ENCODE measurements around the gene REL.
A peak's percentile ranks its signal among the peaks of the same experiment; 100 is the strongest.

REL gene

DNA sequence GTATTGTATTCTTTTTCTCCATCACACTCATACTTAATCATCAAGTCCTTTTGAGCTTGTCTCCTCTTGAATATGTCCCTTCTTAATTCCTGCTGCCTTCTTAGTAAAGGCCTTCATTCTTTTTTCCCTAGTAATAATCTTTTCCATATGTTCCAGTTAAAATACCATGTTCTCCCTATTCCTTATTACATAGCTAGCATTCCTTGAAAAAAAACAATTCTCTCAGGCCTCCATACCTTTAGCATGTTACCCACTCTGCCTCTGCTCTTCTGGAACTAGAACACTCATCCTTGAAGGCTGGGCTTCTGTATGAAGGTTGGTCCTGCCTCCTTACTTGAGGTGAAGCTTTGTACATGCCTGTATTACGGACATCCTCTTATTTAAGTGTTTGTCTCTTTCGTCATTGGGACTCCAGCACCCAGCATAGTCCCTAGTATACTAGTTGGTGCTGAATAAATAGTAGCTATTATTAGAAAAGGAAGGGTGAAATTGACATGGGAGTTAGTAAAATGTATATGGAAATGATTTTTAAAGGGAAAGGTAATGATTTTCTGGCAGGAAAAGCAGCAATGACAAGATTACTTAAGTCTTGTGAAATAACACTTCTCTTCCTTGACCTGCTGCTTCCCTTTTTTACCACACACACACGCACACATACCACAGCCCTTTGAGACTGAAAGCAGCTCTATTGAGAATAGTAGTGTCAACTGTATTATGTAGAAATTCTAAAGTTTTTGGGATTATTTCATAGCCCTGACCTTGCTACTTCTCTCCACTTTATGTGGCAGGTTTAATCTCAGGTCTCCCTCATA is 45.6 kb downstream of the REL start:
- DNase-seq, result peak; percentile 80

DNA sequence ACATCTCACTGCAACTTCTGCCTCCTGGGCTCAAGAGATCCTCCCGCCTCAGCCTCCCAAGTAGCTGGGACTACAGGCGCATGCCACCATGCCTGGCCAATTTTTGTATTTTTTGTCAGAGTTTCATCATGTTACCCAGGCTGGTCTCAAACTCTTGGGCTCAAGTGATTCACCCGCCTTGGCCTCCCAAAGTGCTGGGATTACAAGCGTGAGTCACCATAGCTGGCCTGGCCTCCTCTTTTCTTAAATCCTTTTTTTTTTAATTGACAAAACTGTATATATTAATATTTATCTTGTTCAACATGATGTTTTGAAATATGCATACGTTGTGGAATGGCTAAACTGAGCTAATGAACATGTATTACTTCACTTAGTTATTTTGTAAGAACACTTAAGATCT is 50.7 kb downstream of the REL start:
- DNase-seq, result peak; percentile 35

DNA sequence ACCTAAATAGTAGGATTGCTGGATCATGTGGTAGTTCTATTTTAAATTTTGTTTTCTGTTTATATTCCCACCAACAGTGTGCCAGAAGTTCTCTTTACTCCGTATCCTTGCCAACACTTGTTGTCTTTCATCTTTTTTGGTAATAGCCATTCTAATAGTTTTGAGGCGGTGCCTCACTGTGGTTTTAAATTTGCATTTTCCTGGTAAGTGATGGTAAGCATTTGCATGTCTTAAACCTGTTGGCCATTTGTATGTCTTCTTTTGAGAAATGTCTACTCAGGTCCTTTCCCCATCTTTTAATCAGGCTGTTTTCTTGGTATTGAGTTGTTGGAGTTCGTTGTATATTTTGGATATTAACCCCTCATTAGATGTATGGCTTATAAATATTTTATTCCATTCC is 51.6 kb downstream of the REL start:
- DNase-seq, result no peak

DNA sequence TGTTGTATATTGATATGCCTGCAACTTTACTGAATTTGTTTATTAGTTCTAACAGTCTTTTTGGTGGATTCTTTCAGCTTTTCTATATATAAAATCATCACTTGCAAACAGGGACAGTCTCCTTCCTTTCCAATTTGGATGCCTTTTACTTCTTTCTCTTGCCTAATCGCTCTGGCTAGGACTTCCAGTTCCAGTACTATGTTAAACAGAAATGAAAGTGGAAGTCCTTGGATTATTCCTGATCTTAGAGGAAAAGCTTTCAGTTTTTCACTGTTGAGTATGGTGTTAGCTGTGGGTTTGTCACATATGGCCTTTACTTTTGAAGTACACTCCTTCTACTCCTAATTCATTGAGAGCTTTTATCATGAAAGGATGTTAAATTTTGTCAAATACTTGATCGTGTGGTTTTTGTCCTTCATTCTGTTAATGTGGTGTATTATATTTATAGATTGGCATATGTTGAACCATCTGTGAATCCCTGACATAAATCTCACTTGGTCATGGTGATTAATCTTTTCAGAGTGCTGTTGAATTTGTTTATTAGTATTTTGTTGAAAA is 52.9 kb downstream of the REL start:
- DNase-seq, result no peak

DNA sequence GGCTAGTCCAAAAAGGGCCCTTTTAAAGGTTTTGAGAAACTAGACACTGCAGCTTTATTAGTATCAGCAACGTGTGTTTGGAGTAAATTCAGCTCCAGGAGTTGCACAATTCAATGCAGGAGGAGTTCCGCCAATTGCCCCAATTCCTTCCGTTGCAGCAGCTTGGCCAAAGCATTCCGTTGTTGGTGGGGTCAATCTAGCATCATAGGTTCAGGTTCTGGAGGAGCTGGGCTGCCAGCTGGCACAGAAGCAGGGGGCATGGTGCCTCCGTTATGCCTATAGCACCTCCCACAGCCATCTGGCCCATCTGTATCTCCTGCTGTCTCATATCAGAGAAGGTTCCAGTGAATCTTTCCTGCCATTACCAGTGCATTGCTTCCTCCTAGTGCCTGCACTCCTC is 55.4 kb downstream of the REL start:
- DNase-seq, result no peak

DNA sequence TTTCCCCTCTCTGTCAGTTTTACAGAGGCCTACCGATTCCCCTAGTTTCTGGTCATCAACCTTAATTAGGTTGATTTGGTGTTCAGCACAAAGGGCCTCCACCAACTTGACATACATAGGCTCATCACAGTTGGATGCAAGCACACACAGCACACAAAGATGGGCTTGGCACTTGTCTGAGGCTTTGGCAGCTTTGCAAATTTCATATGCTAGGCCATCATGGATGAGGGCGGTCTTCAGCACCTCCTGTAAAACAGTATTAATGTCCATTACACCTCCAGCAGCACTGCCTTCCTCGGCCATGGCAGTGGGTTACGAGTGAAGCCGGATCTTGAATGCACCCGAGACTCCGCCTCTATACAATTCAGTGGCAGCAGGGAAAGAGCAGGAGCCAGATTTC is 56.9 kb downstream of the REL start:
- no peak for DNase-seq

GRCh38 chr2:60939622-60940021 is 58.2 kb downstream of the REL start:
- no peak for DNase-seq

GRCh38 chr2:60945341-60945740 is 64.0 kb downstream of the REL start:
- no peak for DNase-seq

DNA sequence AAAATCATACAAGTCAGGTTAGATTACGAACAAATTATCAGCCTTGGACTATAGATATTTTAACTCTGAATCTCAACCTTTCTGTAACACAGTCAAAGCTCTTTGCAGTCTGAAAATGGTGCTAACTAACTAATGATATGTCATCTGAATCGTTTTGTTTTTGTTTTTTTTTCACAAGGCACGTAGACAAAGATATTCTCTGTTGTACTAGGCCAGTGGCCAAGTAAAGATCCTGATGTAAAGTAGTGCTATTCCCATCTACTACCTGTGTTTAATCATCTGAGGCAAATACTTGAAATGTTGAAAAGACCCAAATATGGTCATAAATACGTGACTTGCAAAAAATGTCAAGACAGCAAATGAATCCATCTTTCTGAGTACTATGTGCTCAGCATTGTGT is 65.7 kb downstream of the REL start:
- DNase-seq, result no peak

DNA sequence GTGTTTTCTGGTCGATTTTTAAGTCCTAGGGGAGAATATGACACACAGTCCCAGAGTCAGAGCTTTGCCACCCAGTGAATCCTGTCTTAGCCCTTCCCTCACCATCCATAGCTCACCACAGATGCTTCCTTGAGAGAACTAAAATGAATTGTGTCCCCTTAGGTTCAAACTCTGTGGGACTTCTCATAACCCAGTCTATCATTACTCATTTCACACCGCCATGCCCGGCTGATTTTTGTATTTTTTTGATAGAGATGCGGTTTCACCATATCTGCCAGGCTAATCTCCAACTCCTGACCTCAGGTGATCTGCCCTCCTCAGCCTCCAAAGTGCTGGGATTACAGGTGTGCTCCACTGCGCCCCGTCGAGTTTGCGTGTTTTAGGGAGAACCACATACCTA is 66.8 kb downstream of the REL start:
- DNase-seq, result no peak

DNA sequence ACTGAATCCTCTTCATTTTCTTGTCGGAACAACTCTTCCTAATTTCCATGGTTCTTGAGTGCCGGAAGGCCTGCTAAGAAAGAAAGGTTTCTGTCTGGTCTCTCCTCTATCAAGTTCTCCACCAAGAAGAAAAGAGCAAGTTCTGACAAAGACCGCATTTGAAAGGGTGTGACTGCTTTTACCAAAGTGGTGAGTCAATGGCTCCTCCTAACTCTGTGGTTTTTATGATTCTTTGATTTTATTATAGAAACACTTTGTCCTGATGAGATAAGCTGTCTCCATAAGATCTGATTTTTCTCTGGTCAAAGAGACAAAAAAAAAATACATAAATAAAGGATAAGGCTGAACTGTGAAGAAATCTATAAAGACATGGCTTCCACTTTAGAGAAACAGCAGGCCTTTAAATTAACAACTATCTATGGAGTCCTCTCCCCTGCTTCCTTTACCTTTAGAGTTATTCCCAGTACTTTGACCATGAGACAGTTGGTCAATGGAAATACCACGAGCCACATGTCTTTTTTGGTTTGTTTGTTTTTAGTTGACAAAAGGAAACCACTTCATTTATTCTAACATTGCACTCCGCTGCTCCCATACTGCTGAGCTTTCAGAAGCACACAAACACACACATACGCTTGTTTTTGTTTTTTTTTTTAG is 67.7 kb downstream of the REL start:
- no peak for DNase-seq

DNA sequence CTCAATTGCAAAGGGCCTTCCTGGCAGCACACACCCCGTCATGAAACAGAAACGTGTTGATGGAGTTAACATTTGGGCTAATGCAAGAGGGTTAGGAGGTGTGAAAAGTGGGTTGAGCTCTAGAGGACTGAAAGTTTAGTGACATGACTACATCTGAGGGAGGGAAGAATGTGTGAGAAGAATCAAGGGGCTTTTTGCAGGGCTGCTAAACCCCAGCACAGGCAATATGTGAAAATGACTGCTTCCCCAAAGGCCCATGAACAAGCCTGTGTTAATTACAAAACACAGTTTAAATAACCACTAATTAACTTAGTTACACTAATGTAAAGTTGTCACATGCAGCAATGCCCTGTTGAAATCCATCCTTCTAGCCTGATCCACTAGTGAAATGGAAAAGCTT is 72.8 kb downstream of the REL start:
- no peak for DNase-seq

GRCh38 chr2:60957224-60957623 is 75.8 kb downstream of the REL start:
- no peak for DNase-seq

DNA sequence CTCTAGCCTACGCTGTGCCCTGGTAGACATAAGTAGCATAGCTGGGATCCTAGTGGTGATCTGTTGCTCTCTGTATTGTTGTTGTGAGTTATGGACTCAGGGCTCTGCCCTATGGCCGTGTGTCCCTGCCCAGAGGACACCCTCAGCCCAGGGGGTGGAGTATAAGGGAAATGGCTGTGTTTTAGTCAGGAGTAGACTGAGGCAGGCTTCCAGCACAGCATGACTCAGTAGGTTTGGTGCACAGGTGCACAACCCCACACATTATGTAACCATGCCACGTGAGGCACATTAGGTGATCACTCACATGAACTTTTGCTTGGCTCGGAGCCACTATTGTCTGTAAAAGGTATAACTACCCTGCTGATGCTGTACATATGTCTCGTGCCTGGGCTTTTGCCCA is 76.3 kb downstream of the REL start:
- no peak for DNase-seq

GRCh38 chr2:60958361-60958760 is 77.0 kb downstream of the REL start:
- DNase-seq, result peak; percentile 63

DNA sequence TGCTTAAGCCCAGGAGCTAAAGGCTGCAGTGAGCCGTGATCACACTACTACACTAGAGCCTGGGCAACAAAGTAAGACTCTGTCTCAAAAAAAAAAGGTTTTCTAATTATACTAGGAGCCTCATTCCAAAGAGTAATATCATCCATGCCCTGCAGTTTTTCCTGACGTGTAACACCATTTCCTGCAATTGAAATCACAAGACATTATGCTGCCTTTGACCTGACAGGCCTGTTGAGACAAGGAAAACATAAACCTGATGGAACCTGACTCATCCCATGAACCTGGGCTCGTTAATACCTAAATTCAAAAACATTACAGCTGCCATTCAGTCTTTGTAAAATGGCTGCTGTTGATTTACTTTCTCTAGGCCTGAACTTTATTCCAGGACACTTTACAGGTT is 77.4 kb downstream of the REL start:
- DNase-seq, result peak; percentile 68

DNA sequence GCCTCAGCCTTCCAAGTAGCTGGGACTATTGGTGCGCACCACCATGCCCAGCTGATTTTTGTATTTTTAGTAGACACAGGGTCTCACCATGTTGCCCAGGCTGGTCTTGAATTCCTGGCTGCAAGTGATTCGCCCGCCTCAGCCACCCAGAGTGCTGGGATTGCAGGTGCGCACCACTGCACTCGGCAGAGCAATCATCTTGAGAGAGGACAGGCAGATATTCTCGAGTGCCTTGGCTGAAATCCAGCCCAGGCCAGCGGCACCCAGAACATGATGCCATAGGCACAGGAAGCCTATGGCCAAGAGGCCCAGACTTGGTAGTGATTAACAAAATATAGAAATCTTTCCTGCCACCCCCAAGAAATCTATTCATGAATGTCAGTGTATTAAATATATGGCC is 78.1 kb downstream of the REL start:
- no peak for DNase-seq

- no peak for DNase-seq
Observed at GRCh38 chr2:60960706-60961105, 79.3 kb downstream of the REL start.

- peak; percentile 47 for DNase-seq
Observed at GRCh38 chr2:60961457-60961856, 80.1 kb downstream of the REL start.

DNA sequence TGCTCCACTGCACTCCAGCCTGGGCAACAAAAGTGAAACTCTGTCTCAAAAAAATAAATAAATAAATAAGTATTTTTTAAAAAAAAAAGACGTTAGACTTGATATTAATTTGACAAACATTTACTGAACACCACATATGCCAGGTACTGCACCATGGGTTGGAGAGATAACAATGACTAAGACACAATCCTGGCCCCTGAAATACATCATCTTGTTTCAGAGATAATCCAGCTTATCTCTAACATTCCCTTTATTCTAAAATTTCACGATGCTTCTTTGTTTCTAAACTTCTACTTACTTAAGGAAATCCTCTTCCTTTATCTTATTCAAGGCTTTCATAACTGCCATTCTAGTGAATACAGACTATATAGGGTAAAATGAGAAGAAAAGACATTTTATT is 81.2 kb downstream of the REL start:
- no peak for DNase-seq

- no peak for DNase-seq
Observed at GRCh38 chr2:60963190-60963589, 81.8 kb downstream of the REL start.

- DNase-seq, result no peak
Observed at GRCh38 chr2:60964651-60965498, 83.5 kb downstream of the REL start.

- no peak for DNase-seq
Observed at GRCh38 chr2:60965499-60965785, 84.1 kb downstream of the REL start.
